ENCODE data around the gene CD2AP.

Gene CD2AP

DNA sequence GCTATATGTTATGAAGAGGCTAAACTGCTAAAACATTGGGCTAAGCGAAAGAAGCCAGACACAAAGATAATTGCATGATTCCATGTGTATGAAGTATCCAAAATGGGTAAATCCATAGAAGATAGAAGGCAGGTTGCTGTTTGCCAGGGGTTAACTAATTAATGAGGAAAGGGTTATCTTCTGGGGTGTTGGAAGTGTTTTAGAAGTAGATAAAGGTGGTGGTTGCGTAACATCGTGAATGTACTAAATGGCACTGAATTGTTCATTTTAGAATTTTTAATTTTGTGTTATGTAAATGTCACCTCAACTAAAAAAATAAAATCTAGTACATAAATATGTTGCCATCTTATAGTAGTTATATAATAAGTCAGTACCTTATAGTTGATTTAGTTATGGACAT lies 116.4 kb downstream of the CD2AP start:
- DNase-seq (ENCODE audit: insufficient read length, low spot score) (no peak), FAIRE-seq (no peak)
- TF ChIP-seq, protein P1, sequence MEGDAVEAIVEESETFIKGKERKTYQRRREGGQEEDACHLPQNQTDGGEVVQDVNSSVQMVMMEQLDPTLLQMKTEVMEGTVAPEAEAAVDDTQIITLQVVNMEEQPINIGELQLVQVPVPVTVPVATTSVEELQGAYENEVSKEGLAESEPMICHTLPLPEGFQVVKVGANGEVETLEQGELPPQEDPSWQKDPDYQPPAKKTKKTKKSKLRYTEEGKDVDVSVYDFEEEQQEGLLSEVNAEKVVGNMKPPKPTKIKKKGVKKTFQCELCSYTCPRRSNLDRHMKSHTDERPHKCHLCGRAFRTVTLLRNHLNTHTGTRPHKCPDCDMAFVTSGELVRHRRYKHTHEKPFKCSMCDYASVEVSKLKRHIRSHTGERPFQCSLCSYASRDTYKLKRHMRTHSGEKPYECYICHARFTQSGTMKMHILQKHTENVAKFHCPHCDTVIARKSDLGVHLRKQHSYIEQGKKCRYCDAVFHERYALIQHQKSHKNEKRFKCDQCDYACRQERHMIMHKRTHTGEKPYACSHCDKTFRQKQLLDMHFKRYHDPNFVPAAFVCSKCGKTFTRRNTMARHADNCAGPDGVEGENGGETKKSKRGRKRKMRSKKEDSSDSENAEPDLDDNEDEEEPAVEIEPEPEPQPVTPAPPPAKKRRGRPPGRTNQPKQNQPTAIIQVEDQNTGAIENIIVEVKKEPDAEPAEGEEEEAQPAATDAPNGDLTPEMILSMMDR (IDR thresholded peaks at IDR 0.05; ENCODE audit: insufficient read depth, missing control alignments): no peak

GRCh38 chr6:47595785-47596184 lies 118.2 kb downstream of the CD2AP start:
- FAIRE-seq: no peak
- TF ChIP-seq, protein P1 (IDR thresholded peaks at IDR 0.05; ENCODE audit: insufficient read depth, missing control alignments): no peak
- no peak for DNase-seq (ENCODE audit: insufficient read length, low spot score)

GRCh38 chr6:47598367-47598766 lies 120.8 kb downstream of the CD2AP start:
- FAIRE-seq (no peak), DNase-seq (ENCODE audit: insufficient read length, low spot score) (no peak)
- TF ChIP-seq, protein P1 (IDR thresholded peaks at IDR 0.05; ENCODE audit: insufficient read depth, missing control alignments): no peak

- TF ChIP-seq, protein P1 (IDR thresholded peaks at IDR 0.05; ENCODE audit: insufficient read depth, missing control alignments): no peak
- FAIRE-seq (no peak), DNase-seq (ENCODE audit: insufficient read length, low spot score) (no peak)
Measured at GRCh38 chr6:47599512-47599911, 121.9 kb downstream of the CD2AP start.

DNA sequence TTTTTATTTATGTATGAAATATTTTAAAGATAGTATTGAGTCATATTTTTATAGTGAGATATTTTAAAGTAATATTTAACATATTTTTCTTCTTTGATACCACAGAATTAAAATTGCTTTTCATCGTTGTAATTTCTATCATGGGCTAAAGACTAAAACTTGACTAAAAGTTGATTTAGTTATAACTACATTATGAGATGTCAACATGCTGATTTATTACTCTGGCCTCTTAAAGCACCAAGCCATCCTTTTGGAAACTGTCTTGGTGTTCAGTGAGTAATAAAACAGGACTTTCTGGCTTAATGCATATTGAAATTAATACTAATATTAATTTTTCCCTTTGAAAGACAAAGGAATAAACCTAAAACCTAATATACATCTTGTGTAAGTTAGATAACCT lies 125.6 kb downstream of the CD2AP start:
- FAIRE-seq: no peak
- TF ChIP-seq, protein P1 (IDR thresholded peaks at IDR 0.05; ENCODE audit: insufficient read depth, missing control alignments): no peak
- no peak for DNase-seq (ENCODE audit: insufficient read length, low spot score)

DNA sequence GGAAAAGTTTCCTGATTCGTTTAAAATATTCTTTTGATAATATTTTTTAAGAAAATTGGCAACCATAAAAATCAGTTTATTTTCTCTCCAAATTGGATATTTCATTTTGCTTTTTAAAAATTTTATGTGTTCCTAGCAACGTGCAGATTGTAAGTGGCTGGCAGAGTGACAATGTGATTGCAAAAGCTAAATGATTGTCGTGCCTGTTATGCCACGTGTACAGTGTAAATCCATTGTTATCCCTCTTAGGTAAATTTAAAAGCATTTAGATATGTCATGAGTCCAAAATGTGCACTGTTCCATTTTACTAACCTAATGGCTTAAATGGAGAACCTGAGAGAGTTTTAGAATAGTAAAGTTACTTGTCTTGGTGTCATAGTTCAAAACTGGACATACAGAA lies 126.4 kb downstream of the CD2AP start:
- no peak for DNase-seq (ENCODE audit: insufficient read length, low spot score)
- TF ChIP-seq, protein P1 (IDR thresholded peaks at IDR 0.05; ENCODE audit: insufficient read depth, missing control alignments): no peak
- FAIRE-seq: peak; percentile 6

DNA sequence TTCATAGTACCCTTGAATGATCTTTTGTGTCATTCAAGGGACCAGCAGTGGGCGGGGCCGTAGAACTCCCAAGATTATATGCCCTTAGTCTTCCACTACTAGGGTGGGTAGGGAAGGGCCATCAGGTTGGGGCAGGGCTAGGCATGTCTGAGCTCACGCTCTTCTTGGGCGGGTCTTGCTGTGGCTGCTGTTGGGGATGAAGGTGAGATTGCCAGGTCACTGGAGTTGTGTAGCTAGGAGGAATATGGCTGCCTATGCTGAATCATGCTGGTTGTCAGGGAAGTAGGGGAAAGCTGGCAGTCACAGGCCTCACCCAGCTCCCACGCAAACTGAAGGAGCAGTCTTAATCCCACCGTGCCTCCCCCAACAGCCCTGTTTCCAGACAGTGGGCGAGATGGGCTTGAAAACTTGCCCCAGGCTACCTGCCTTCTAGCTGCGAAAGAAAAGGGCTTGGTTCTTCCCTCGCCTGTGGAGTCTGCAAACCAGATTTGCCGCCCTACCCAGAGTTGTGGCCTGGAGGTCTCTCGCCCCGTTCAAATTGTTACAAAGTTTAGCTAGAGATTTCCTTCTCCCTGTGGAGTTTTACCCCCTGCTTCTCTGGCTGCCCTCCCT lies 144.4 kb downstream of the CD2AP start:
- FAIRE-seq: no peak
- TF ChIP-seq, protein P1 (IDR thresholded peaks at IDR 0.05; ENCODE audit: insufficient read depth, missing control alignments): no peak
- no peak for DNase-seq (ENCODE audit: insufficient read length, low spot score)
